GM12865 (cell line): ENCODE measurements around the gene GPR32.

Source experiments
- DNase-seq: peaks from one replicate; pipeline ENCODE4 v3.0.0; 2010; ENCODE audit warnings: low read depth
- H3K4me3 ChIP-seq: 2 replicates; pipeline ENCODE4 v1.5.1; 2011; ENCODE audit warnings: mild to moderate bottlenecking, low read depth, low read length, control low read depth
- TF ChIP-seq, protein P1 (sequence below): IDR thresholded peaks from 2 replicates; pipeline ENCODE4 v1.5.1; 2011; ENCODE audit warnings: low read length, control low read depth, low read depth, inconsistent platforms; ENCODE audit not compliant: insufficient read depth; ENCODE audit errors: missing control alignments

Gene GPR32

DNA sequence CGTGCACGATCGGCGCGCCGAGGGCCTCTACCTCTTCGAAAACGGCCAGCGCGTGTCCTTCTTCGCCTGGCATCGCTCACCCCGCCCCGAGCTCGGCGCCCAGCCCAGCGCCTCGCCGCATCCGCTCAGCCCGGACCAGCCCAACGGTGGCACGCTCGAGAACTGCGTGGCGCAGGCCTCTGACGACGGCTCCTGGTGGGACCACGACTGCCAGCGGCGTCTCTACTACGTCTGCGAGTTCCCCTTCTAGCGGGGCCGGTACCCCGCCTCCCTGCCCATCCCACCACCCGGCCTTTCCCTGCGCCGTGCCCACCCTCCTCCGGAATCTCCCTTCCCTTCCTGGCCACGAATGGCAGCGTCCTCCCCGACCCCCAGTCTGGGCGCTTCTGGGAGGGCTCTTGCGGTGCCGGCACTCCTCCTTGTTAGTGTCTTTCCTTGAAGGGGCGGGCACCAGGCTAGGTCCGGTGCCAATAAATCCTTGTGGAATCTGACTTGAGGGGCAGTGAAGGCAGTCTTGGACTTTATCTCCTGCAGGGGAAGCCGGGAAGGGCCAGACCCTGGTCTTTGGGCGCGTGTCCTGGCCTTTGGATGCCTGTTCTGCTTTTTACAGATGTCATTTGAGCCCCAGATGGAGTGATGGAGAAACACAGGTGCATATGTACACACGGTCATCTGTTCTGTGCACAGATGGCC lies 44.9 kb upstream of the GPR32 start:
- H3K4me3 ChIP-seq: peak overlapping the region; percentile 55
- TF ChIP-seq, protein P1, sequence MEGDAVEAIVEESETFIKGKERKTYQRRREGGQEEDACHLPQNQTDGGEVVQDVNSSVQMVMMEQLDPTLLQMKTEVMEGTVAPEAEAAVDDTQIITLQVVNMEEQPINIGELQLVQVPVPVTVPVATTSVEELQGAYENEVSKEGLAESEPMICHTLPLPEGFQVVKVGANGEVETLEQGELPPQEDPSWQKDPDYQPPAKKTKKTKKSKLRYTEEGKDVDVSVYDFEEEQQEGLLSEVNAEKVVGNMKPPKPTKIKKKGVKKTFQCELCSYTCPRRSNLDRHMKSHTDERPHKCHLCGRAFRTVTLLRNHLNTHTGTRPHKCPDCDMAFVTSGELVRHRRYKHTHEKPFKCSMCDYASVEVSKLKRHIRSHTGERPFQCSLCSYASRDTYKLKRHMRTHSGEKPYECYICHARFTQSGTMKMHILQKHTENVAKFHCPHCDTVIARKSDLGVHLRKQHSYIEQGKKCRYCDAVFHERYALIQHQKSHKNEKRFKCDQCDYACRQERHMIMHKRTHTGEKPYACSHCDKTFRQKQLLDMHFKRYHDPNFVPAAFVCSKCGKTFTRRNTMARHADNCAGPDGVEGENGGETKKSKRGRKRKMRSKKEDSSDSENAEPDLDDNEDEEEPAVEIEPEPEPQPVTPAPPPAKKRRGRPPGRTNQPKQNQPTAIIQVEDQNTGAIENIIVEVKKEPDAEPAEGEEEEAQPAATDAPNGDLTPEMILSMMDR: no peak
- no peak for DNase-seq

DNA sequence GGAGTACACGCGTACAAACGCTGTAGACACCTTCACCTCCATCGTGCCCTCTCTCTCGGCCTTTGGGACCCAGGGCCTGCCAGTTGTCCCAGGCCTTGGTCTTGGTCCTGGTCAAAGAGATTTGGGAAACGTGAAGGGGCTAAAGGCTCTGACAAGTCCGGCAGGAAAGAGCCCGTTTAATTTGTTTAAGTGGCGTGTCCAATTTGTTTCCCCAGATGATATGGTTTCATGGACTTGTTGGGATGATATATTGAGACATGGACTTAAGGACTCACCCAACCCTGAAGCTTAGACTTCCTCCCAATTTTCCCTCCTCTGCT lies 44.4 kb upstream of the GPR32 start:
- no peak for DNase-seq
- no peak overlapping the region for H3K4me3 ChIP-seq
- TF ChIP-seq, protein P1: no peak

DNA sequence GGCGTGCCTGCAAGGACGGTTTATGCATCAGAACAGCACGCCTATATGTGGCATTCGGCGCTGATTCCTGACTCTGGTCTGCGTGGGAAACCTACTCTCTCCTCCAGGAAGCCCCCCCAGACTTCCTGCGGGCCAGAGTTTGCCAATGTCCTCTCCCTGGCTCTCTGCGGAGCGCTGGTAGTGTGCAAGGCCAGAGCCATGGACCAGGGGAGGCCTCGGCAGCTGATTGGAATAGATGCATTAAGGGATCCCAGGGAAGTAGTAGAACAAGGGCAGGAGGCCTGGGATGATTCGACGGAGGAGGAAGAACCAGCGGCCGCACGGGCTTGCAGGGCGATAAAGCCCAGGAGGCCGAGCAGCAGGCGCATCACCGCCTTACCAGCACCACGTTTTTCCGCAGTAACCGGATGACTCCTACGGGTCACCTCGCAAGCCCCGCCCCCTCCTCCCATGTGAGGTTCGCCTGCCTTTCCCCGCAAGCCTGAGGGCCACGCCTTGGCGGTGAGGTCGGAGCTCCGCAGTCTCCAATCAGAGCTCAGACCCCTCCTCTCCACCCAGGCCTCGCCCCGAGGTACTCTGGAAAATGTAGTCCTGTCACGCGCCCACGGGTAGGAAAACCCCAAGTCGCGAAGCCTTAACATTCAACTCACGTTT lies 42.1 kb upstream of the GPR32 start:
- no peak for DNase-seq
- no peak overlapping the region for H3K4me3 ChIP-seq
- TF ChIP-seq, protein P1: no peak

DNA sequence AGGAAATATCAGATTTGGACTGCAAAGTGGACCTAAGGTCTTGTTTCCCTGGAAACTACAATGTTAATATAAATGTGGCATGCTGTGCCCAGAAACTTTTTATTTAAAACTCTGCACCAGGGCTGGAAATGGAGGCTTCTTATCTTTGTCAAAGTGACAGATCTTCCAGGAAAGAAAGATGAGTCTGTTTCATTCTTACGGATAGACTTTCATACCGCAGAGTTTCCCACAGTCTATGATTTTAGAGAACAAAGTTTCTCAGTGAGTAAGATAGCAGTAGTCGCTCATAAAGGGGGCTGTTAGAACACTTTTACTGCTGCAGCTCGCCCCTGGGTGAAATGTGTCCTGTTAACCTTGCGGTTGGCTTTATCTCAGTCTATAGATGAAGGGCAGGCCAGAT lies 40.4 kb upstream of the GPR32 start:
- no peak for DNase-seq
- TF ChIP-seq, protein P1: no peak

DNA sequence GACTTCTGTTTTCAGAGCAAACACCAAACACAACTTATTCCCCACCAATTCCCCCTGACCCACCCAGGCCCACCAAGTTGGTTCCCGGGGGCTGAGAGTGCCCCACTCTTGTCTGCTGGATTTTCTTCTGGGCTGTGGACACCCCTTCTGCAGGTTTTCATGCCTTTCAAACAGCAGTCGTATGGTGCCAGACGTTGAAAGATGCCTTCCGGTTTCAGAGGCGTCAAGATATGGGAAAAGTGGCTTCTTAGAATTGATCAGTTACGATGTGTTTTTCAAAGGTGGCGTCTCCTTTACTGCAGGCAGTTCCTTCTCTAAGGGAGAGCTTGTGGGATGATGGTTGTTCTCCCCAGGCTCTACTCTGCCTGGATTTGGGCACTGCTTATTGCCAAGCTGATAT lies 34.4 kb upstream of the GPR32 start:
- H3K4me3 ChIP-seq: no peak overlapping the region
- TF ChIP-seq, protein P1: no peak
- no peak for DNase-seq

More for the DNA sequence above, 40.4 kb upstream of the GPR32 start:
- H3K4me3 ChIP-seq: no peak overlapping the region

DNA sequence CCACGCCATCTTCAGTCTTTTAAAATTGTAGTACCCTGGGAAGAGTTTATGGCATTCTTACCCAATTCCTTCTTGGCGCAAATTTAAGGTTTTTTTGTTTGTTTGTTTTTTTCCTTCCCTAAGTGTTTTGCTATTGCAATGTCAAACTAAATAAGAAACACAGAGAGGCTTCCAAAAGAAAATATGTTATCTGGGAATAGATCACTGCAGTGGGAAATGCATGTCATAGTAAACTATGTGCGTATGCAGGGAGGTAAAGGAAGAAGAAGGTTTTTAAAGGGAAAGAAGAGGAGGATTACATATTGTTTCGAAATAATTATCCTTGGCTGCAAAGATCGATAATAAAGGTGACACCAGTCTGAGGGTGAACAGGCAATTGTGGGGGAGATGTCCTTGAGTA lies 33.9 kb upstream of the GPR32 start:
- TF ChIP-seq, protein P1: no peak
- no peak for DNase-seq
- no peak overlapping the region for H3K4me3 ChIP-seq
